RWPE2 (cell line): ENCODE data around the gene FNDC3B.

Experiments
- ATAC-seq: fragments of 200-7000 bp; cut with Tn5 transposase; 3 replicates; pipeline ENCODE4 v1.9.1; 2021; ENCODE audit warnings: low read depth
- DNase-seq: peaks from one replicate; pipeline ENCODE4 v3.0.0-alpha.2; 2020; ENCODE audit warnings: low spot score
- H3K27ac ChIP-seq: fragments of 450-650 bp; 2 replicates; pipeline ENCODE4 v1.5.1; 2017; ENCODE audit warnings: mild to moderate bottlenecking; ENCODE audit not compliant: poor library complexity, severe bottlenecking
- H3K27me3 ChIP-seq: fragments of 250-450 bp; sonication (Bioruptor Pico); 2 replicates; pipeline ENCODE4 v1.5.1; 2021; ENCODE audit warnings: mild to moderate bottlenecking, moderate library complexity; ENCODE audit not compliant: insufficient read depth, poor library complexity, severe bottlenecking
- H3K36me3 ChIP-seq: fragments of 250-450 bp; sonication (Bioruptor Pico); 2 replicates; pipeline ENCODE4 v1.5.1; 2020; ENCODE audit warnings: low read depth, mild to moderate bottlenecking, moderate library complexity
- H3K4me1 ChIP-seq: fragments of 250-450 bp; sonication (Bioruptor Pico); 2 replicates; pipeline ENCODE4 v1.5.1; 2021; ENCODE audit warnings: mild to moderate bottlenecking, moderate library complexity; ENCODE audit not compliant: insufficient read depth, poor library complexity, severe bottlenecking
- H3K4me3 ChIP-seq: fragments of 250-450 bp; sonication (Bioruptor Pico); 2 replicates; pipeline ENCODE4 v1.5.1; 2021; ENCODE audit warnings: mild to moderate bottlenecking, moderate library complexity; ENCODE audit not compliant: severe bottlenecking
- H3K9me3 ChIP-seq: fragments of 250-450 bp; sonication (Bioruptor Pico); 2 replicates; pipeline ENCODE4 v1.5.1; 2021; ENCODE audit warnings: mild to moderate bottlenecking, moderate library complexity; ENCODE audit not compliant: severe bottlenecking
- TF ChIP-seq, protein P1 (sequence below): fragments of 450-650 bp; IDR thresholded peaks from one replicate; pipeline ENCODE4 v1.5.1; 2017; ENCODE audit warnings: mild to moderate bottlenecking, moderate library complexity; ENCODE audit not compliant: poor library complexity, severe bottlenecking

The FNDC3B gene

DNA sequence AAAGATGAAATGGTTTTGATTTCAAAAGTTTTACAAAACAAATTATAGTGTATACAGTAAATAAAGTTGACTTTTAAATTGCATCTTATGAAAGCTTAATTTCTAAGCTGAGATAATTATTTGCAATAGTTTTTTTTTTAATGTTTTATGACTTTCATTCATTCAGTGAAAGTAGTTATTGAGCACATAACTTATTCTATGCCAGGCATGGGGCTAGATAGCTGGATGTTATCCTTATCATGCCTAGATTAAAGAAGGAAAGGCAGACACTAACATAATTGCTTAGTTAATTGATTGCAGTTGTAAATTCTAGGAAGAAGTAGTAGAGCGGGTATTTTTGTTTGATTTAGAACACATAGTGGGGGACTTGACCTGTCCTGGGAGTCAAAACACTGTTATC, 92.4 kb downstream of the FNDC3B start:
- H3K27ac ChIP-seq = peak overlapping the region; percentile 87
- H3K4me1 ChIP-seq = peaks cover 76% of the 10 kb centered on the region

DNA sequence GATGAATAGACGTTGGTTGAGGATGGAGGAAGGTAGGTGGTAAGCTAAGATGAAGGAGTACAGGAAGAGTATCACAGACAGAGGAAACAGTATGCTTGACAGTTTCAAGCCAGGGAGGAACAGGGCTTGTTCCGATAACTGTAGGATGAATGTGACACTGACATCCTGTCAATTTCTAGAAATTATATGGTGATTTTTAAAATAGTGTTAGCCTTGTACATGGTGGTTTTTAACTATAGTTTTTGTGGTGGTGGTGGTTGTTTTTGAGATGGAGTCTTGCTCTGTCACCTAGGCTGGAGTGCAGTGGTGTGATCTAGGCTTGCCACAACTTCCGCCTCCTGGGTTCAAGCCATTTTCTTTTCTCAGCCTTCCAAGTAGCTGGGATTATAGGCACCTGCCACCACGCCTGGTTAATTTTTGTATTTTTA, 92.8 kb downstream of the FNDC3B start:
- Histone ChIP-seq H3K4me3 (no peak overlapping the region), H3K9me3 (no peaks in the 10 kb centered on the region), H3K27ac (peak overlapping the region; percentile 87), H3K4me1 (peaks cover 76% of the 10 kb centered on the region), H3K36me3 (peaks cover 25% of the 10 kb centered on the region), H3K27me3 (no peaks in the 10 kb centered on the region)
- TF ChIP-seq, protein P1, sequence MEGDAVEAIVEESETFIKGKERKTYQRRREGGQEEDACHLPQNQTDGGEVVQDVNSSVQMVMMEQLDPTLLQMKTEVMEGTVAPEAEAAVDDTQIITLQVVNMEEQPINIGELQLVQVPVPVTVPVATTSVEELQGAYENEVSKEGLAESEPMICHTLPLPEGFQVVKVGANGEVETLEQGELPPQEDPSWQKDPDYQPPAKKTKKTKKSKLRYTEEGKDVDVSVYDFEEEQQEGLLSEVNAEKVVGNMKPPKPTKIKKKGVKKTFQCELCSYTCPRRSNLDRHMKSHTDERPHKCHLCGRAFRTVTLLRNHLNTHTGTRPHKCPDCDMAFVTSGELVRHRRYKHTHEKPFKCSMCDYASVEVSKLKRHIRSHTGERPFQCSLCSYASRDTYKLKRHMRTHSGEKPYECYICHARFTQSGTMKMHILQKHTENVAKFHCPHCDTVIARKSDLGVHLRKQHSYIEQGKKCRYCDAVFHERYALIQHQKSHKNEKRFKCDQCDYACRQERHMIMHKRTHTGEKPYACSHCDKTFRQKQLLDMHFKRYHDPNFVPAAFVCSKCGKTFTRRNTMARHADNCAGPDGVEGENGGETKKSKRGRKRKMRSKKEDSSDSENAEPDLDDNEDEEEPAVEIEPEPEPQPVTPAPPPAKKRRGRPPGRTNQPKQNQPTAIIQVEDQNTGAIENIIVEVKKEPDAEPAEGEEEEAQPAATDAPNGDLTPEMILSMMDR = no peak
- ATAC-seq (no peak), DNase-seq (no peak)

More for the DNA sequence above, 92.4 kb downstream of the FNDC3B start:
- DNase-seq (no peak), ATAC-seq (no peak)
- Histone ChIP-seq H3K27me3 (no peaks in the 10 kb centered on the region), H3K36me3 (peaks cover 29% of the 10 kb centered on the region), H3K4me3 (no peak overlapping the region), H3K9me3 (no peaks in the 10 kb centered on the region)
- TF ChIP-seq, protein P1 = no peak

DNA sequence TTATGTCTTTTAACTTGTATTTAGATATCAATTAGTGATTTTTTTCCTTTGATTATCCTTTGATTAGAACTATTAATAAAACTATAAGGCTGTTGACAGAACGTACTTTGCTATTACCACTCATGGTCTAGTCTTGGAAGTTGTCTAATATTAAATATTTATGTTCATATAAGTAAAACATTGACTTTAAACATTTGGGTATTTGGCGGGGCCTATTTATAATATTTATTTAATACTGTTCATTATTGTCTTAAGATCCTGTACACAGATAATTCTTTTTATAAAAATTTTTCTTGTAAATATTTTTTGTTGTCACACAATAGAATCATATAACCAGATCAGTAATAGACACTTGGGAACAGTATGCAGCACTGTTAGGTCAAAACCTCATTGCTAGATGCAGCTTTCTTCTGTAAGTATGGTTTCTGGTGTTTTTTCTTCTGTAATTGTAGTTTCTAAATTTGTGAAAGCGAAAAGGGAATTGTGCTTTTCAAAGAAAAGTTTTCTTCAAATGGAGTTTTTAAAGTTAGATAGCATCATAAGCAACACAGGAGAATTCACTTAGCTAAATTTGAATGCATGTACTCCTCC, 93.4 kb downstream of the FNDC3B start:
- no peak for DNase-seq
- H3K4me1 ChIP-seq = peaks cover 78% of the 10 kb centered on the region
- H3K9me3 ChIP-seq = no peaks in the 10 kb centered on the region
- peaks cover 25% of the 10 kb centered on the region for H3K36me3 ChIP-seq
- no peaks in the 10 kb centered on the region for H3K27me3 ChIP-seq
- H3K27ac ChIP-seq = peak overlapping the region; percentile 99
- TF ChIP-seq, protein P1 = no peak
- H3K4me3 ChIP-seq = no peak overlapping the region
- ATAC-seq = no peak

DNA sequence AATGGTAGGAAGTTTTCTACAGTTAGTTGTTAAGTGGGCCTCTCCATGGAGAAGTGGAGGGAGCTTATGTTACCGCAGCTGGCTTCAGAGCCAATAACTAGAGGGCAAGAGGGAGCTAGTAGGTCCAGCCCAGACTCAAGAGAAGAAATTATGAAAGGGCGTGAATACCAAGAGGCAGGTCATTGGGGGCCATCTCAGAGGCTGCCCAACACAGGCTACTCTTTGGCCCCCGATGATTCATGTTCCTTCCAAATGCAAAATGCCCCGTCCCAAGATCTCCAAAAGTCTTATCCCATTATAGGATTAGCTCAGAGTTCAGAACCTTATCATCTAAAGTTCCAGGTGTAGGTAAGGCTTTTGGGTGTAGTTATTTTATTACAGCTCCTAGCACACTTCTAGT, 94.5 kb downstream of the FNDC3B start:
- H3K9me3 ChIP-seq = no peaks in the 10 kb centered on the region
- no peak for ATAC-seq
- H3K4me3 ChIP-seq = no peak overlapping the region
- H3K27ac ChIP-seq = peak overlapping the region; percentile 99
- no peak for DNase-seq
- H3K4me1 ChIP-seq = peaks cover 78% of the 10 kb centered on the region
- H3K36me3 ChIP-seq = peaks cover 33% of the 10 kb centered on the region
- no peaks in the 10 kb centered on the region for H3K27me3 ChIP-seq
- TF ChIP-seq, protein P1 = no peak

DNA sequence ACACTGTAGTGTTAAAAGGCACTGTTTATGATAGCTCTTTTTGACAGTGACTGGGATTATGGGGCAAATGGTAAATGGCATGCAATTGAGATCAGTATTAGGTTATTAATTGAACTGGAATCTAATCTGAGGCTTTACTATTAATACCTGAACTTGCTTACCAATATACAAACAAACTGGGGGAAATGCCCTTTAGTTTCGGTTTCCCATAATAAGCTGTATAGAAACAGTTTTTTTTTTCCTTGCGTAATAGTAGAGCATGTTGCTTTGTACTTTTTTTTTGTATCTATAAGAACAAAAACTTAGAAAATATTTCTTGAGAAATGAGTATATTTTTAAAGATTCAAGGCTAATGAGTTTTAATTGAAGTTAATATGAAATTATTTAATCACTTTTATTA, 95.0 kb downstream of the FNDC3B start:
- no peaks in the 10 kb centered on the region for H3K27me3 ChIP-seq
- peaks cover 78% of the 10 kb centered on the region for H3K4me1 ChIP-seq
- ATAC-seq = no peak
- DNase-seq = no peak
- no peak overlapping the region for H3K4me3 ChIP-seq
- TF ChIP-seq, protein P1 = no peak
- peaks cover 37% of the 10 kb centered on the region for H3K36me3 ChIP-seq
- no peaks in the 10 kb centered on the region for H3K9me3 ChIP-seq
- H3K27ac ChIP-seq = peak overlapping the region; percentile 99
